Sigmoid colon (tissue), 7 donors: ENCODE measurements around the gene NKX6-2. TPM values are rescaled to one million over a fixed set of nuclear protein-coding genes. Genes with fewer than 3 reads are reported as not detected.
"Not testable (repeated sequence)": the region's sequence is repeated elsewhere in the genome, so short reads cannot be mapped to it uniquely, and the experiment has no call there.

ENCODE experiments used
- DNase-seq: peaks from one replicate; pipeline ENCODE4 v3.0.0-alpha.2; 2019
- H3K27ac ChIP-seq, 4 donors: fragments of 200-600 bp; sonication (generic); one replicate each; pipeline ENCODE4 v1.5.1; 2016 to 2019; ENCODE audit warnings: mild to moderate bottlenecking in 1 of 4
- H3K27me3 ChIP-seq, 3 donors: fragments of 200-600 bp; sonication (generic); one replicate each; pipeline ENCODE4 v1.5.1; 2019; ENCODE audit warnings: mild to moderate bottlenecking in 1 of 3
- H3K36me3 ChIP-seq, 4 donors: fragments of 200-600 bp; sonication (generic); one replicate each; pipeline ENCODE4 v1.5.1; 2016 to 2019
- H3K4me1 ChIP-seq, 4 donors: fragments of 200-600 bp; sonication (generic); one replicate each; pipeline ENCODE4 v1.5.1; 2017 to 2019
- H3K4me3 ChIP-seq, 4 donors: fragments of 200-600 bp; sonication (generic); one replicate each; pipeline ENCODE4 v1.5.1; 2017 to 2019; ENCODE audit warnings: mild to moderate bottlenecking in 2 of 4, moderate library complexity in 1 of 4
- H3K9me3 ChIP-seq, 4 donors: fragments of 200-600 bp in 3 of 4; sonication (generic) in 3 of 4; one replicate each; pipeline versions ENCODE4 v1.5.1 to v1.6.1; 2013 to 2019
- EP300 ChIP-seq, 4 donors: sonication (generic); formaldehyde crosslinking; IDR thresholded peaks; one replicate each; pipeline ENCODE4 v1.6.1; 2017; ENCODE audit warnings: antibody characterized with exemption in 4 of 4
- POLR2A ChIP-seq, 2 donors: fragments of 450-650 bp; IDR thresholded peaks; one replicate each; pipeline ENCODE4 v1.6.1; 2016; ENCODE audit warnings: antibody characterized with exemption in 2 of 2, mild to moderate bottlenecking in 2 of 2, moderate library complexity in 2 of 2
- POLR2AphosphoS5 ChIP-seq, 4 donors: sonication (generic); formaldehyde crosslinking; IDR thresholded peaks; one replicate each; pipeline ENCODE4 v1.6.1; 2017; ENCODE audit warnings: antibody characterized with exemption in 4 of 4
- WGBS, 2 donors: extraction: QIAGEN DNeasy Blood & Tissue Kit; methylation state at CpG; one replicate each; pipeline ENCODE4 v1.1.7; 2013; 5-methylcytosine and 5-hydroxymethylcytosine counted together
- intact Hi-C: fragments of 100-400 bp; cut with DNase I; formaldehyde crosslinking; loops from one replicate; pipeline ENCODE4 v1.15.1; 2023
- polyA plus RNA-seq, 3 donors: library from polyadenylated mRNA; stranded (reverse); fragments of 200-250 nt; gene quantifications; one replicate each; pipeline ENCODE4 v1.2.3, GENCODE V29; 2013
- total RNA-seq, 4 donors: library from RNA; depleted of rRNA; stranded (reverse); fragments of >200 nt; gene quantifications; one replicate each; pipeline ENCODE4 v1.1.0, GENCODE V29; 2016
- TF ChIP-seq, protein P1 (sequence below), 4 experiments: fragments of 450-650 bp in 3 of 4; fragments of 200-600 bp in 1 of 4; IDR thresholded peaks; one replicate each; pipeline ENCODE4 v1.5.1; 2016 to 2019; ENCODE audit warnings: antibody characterized with exemption in 4 of 4, mild to moderate bottlenecking in 3 of 4, moderate library complexity in 2 of 4
- donor health status: healthy with polysubstance abuse.
- donor health status: Bipolar disorder and iron deficiency.
- donor health status: healthy.

Gene NKX6-2
- total and polyA plus RNA-seq, 7 donors: 0.01 to 0.60 TPM; not detected in 5

DNA sequence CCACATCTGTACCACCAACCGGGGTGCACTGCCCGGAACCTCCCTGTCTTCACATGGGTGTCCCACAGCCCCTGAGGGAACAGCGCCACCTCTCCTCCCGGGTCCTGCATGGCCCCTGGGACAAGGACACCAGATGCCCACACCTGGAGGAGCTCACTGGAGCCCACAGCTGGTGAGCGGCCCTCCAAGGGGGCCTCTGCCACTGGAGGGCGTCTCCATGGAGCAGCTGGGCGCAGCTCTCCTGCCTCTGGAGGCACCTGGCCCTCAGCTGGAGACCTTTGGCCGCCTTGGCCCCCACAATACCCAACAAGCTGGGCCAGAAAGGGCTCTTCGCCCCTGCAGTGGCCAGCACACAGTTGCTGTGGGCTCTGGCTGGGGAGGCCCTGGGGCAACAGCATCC, 7.3 kb upstream of the NKX6-2 start:
- 68 to 83% methylated on average over 9 of the region's 9 CpGs for WGBS, 2 donors

DNA sequence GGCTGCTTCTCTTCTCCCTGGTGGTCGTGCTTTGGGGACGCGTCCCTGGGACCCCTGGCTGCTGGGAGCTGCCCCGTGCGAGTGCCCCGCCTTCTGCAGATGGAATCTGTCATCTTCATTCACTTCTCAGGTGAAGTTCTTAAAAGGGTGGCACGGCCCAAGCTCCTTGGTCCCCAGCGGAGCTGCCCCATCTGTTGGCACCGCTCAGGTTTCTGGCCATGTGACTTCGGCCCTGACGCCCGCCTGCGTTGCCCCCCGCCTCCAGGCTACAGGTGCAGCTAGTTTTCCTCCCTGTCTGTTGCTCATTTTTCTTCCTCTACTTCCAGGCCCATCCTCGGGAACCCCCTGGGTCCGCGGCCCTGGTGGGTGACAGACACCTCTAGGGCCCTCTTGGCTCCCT, 6.8 kb upstream of the NKX6-2 start:
- H3K27me3 ChIP-seq: peaks cover 17 to 29% (median 22%) of the 10 kb centered on the region in 3 donors
- peaks cover 0 to 11% (median 10%) of the 10 kb centered on the region in 4 donors for H3K4me1 ChIP-seq
- no peaks in the 10 kb centered on the region for H3K9me3 ChIP-seq
- 76 to 88% methylated on average over 17 of the region's 17 CpGs for WGBS, 2 donors
- DNase-seq: no peak
- no peak for TF ChIP-seq EP300 (IDR thresholded peaks at IDR 0.05)
- TF ChIP-seq, protein P1, sequence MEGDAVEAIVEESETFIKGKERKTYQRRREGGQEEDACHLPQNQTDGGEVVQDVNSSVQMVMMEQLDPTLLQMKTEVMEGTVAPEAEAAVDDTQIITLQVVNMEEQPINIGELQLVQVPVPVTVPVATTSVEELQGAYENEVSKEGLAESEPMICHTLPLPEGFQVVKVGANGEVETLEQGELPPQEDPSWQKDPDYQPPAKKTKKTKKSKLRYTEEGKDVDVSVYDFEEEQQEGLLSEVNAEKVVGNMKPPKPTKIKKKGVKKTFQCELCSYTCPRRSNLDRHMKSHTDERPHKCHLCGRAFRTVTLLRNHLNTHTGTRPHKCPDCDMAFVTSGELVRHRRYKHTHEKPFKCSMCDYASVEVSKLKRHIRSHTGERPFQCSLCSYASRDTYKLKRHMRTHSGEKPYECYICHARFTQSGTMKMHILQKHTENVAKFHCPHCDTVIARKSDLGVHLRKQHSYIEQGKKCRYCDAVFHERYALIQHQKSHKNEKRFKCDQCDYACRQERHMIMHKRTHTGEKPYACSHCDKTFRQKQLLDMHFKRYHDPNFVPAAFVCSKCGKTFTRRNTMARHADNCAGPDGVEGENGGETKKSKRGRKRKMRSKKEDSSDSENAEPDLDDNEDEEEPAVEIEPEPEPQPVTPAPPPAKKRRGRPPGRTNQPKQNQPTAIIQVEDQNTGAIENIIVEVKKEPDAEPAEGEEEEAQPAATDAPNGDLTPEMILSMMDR (IDR thresholded peaks at IDR 0.05): no peak
- no peak for TF ChIP-seq POLR2A (IDR thresholded peaks at IDR 0.05)
- TF ChIP-seq POLR2AphosphoS5 (IDR thresholded peaks at IDR 0.05): no peak
- no peaks in the 10 kb centered on the region for H3K36me3 ChIP-seq
- intact Hi-C loops: no loop called here
- no peak overlapping the region for H3K27ac ChIP-seq
- H3K4me3 ChIP-seq: no peak overlapping the region

More for the DNA sequence above, 7.3 kb upstream of the NKX6-2 start:
- no peak for DNase-seq
- H3K4me3 ChIP-seq: no peak overlapping the region
- H3K4me1 ChIP-seq: peaks cover 0 to 6% (median 6%) of the 10 kb centered on the region in 4 donors
- TF ChIP-seq EP300 (IDR thresholded peaks at IDR 0.05): no peak
- no peak for TF ChIP-seq POLR2AphosphoS5 (IDR thresholded peaks at IDR 0.05)
- TF ChIP-seq, protein P1 (IDR thresholded peaks at IDR 0.05): no peak
- H3K27me3 ChIP-seq: peaks cover 13 to 25% (median 18%) of the 10 kb centered on the region in 3 donors
- H3K36me3 ChIP-seq: no peaks in the 10 kb centered on the region
- intact Hi-C loops: no loop called here
- H3K27ac ChIP-seq: no peak overlapping the region
- H3K9me3 ChIP-seq: no peaks in the 10 kb centered on the region

GRCh38 chr10:132792099-132792498, 6.2 kb upstream of the NKX6-2 start:
- WGBS, 2 donors: 93 to 95% methylated on average over 33 of the region's 33 CpGs
- H3K9me3 ChIP-seq, H3K36me3 ChIP-seq, H3K27ac ChIP-seq, DNase-seq, intact Hi-C loops, H3K4me3 ChIP-seq: not testable (repeated sequence)
- peaks cover 24 to 36% (median 29%) of the 10 kb centered on the region in 3 donors for H3K27me3 ChIP-seq
- peaks cover 0 to 17% (median 17%) of the 10 kb centered on the region in 4 donors for H3K4me1 ChIP-seq

DNA sequence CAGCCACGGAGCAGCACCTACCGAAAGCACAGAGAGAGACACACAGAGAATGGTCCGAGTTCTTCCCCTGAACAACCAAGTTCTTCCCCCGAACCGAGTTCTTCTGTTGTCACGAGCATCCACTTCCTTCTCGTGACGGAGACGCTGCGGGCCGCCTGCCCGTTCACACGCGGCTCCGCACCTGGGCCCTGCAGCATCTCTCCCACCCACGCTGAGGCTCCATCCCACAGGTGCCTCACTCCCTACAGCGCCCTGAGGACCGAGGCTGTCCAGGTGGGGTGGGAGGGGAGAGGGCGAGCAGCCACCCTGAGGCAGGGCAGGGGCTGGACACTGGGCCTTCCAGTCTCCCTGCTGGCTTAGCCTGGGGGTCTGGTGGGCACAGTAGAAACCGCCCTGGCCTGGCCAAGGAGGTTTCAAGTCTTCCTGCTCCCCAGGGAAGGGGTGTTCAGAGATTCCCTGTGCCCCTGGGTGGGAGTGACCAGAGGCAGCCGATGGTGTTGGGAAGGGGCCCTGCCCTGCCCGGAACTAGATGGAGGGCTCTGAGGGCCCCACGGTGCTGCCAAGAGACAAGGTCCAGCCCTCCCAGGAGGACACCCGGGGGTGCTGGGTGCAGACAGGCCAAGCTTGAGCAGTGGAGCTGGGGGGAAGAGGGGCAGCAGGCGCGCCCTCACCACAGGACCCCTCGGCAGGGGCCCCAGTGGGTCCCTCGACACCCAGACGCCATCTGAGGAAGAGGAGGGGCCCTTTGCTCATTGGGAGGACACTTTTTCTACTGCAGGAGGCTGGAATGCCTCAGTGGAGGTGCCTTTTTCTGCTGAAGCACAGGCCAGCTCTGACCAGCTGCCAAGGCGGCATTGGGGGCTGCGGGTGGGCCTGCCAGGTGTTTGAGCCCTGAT, 5.2 kb upstream of the NKX6-2 start:
- Histone ChIP-seq H3K27me3 (peaks cover 34 to 45% (median 38%) of the 10 kb centered on the region in 3 donors), H3K4me1 (peaks cover 0 to 27% (median 26%) of the 10 kb centered on the region in 4 donors), H3K9me3 (no peaks in the 10 kb centered on the region), H3K27ac (no peak overlapping the region), H3K4me3 (no peak overlapping the region), H3K36me3 (no peaks in the 10 kb centered on the region)
- intact Hi-C loops: no loop called here
- no peak for DNase-seq
- TF ChIP-seq POLR2A (IDR thresholded peaks at IDR 0.05) (no peak), EP300 (IDR thresholded peaks at IDR 0.05) (no peak), POLR2AphosphoS5 (IDR thresholded peaks at IDR 0.05) (no peak)
- TF ChIP-seq, protein P1 (IDR thresholded peaks at IDR 0.05): no peak
- 47 to 58% methylated on average over 31 of the region's 31 CpGs for WGBS, 2 donors

- H3K27me3 ChIP-seq: peaks cover 37 to 50% (median 42%) of the 10 kb centered on the region in 3 donors
- H3K9me3 ChIP-seq: no peaks in the 10 kb centered on the region
- no peak overlapping the region for H3K27ac ChIP-seq
- DNase-seq: no peak
- TF ChIP-seq EP300 (IDR thresholded peaks at IDR 0.05) (no peak), POLR2A (IDR thresholded peaks at IDR 0.05) (no peak)
- TF ChIP-seq, protein P1 (IDR thresholded peaks at IDR 0.05): no peak
- 37 to 58% methylated on average over 7 of the region's 7 CpGs for WGBS, 2 donors
- intact Hi-C loops: no loop called here
- no peak overlapping the region for H3K4me3 ChIP-seq
- H3K4me1 ChIP-seq: peaks cover 0 to 31% (median 29%) of the 10 kb centered on the region in 4 donors
- H3K36me3 ChIP-seq: no peaks in the 10 kb centered on the region
Observed at GRCh38 chr10:132790470-132790869, 4.5 kb upstream of the NKX6-2 start.
